ENCODE measurements around the gene RPS21.

DNA sequence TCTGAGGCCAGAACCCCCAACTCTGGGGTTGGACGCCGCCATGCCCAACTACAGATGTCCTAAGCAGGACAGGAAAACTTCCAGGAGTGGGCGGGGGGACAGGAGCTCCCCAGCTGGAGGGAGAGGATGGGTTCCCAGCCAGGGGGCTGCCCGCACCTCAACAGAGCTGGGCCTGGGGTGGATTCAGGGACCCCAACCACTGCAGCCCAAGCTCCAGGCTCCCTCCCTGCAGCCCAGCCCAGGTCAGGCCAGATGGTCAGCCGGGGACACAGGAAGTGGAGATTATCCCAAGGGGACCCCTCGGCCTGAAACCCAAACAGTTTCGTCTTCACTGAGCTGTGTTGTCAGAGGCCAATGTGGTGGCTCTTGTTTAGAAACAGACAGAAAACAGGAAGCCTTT, 29.2 kb upstream of the RPS21 start:
- TF ChIP-seq CSDC2 (CRISPR knock-in tag; IDR thresholded peaks at IDR 0.05) (no peak), ZNF565 (CRISPR knock-in tag; conservative IDR thresholded peaks at IDR 0.05; ENCODE audit: low read depth) (no peak), BACH2 (CRISPR knock-in tag; IDR thresholded peaks at IDR 0.05; ENCODE audit: borderline replicate concordance) (no peak), ARNTL (CRISPR knock-in tag; IDR thresholded peaks at IDR 0.05; ENCODE audit: borderline replicate concordance, low read depth) (no peak), TCF4 (CRISPR knock-in tag; IDR thresholded peaks at IDR 0.05; ENCODE audit: borderline replicate concordance) (no peak), TSHZ2 (CRISPR knock-in tag; IDR thresholded peaks at IDR 0.05) (no peak), ZNF70 (CRISPR knock-in tag; IDR thresholded peaks at IDR 0.05) (no peak), ZFP30 (CRISPR knock-in tag; IDR thresholded peaks at IDR 0.05) (no peak), CSRNP3 (CRISPR knock-in tag; IDR thresholded peaks at IDR 0.05) (no peak), GLIS3 (CRISPR knock-in tag; IDR thresholded peaks at IDR 0.05) (no peak), PPARA (CRISPR knock-in tag; IDR thresholded peaks at IDR 0.05; ENCODE audit: borderline replicate concordance) (no peak)
- TF ChIP-seq, protein P1, sequence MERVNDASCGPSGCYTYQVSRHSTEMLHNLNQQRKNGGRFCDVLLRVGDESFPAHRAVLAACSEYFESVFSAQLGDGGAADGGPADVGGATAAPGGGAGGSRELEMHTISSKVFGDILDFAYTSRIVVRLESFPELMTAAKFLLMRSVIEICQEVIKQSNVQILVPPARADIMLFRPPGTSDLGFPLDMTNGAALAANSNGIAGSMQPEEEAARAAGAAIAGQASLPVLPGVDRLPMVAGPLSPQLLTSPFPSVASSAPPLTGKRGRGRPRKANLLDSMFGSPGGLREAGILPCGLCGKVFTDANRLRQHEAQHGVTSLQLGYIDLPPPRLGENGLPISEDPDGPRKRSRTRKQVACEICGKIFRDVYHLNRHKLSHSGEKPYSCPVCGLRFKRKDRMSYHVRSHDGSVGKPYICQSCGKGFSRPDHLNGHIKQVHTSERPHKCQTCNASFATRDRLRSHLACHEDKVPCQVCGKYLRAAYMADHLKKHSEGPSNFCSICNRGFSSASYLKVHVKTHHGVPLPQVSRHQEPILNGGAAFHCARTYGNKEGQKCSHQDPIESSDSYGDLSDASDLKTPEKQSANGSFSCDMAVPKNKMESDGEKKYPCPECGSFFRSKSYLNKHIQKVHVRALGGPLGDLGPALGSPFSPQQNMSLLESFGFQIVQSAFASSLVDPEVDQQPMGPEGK (CRISPR knock-in tag; IDR thresholded peaks at IDR 0.05; ENCODE audit: borderline replicate concordance), result no peak

All from SK-N-SH treated with all-trans-retinoic acid at 6 μM for 48 hours (cell line).